HCT116 (cell line): ENCODE data around the gene CNPY3. TPM values are rescaled to one million over a fixed set of nuclear protein-coding genes. Genes with fewer than 3 reads are reported as not detected.

ENCODE experiments used
- ATAC-seq: fragments of 200-7000 bp; cut with Tn5 transposase; 2 replicates; pipeline ENCODE4 v1.9.1; 2020; ENCODE audit warnings: mild to moderate bottlenecking, moderate library complexity
- BruUV-seq: library from RNA; stranded (reverse); fragments of 400-500 nt; replicated peaks from 2 replicates; lab custom pipeline; 2021; lab: Mats Ljungman, UMichigan
- CTCF ChIA-PET: fragments of 300-600 bp; sonication (Branson Sonifier 250); formaldehyde crosslinking; loops from one replicate; lab custom pipeline; 2021; ENCODE audit warnings: antibody characterized with exemption; lab: Charles Lee
- POLR2A ChIA-PET: fragments of 300-600, 350-600 bp; sonication (Branson Sonifier 250); formaldehyde crosslinking; loops from one replicate; lab custom pipeline; 2021; ENCODE audit warnings: antibody characterized with exemption; lab: Charles Lee
- RAD21 ChIA-PET, 2 experiments: fragments of 300-600 bp; sonication (Branson Sonifier 250); formaldehyde crosslinking; loops; one replicate each; lab custom pipeline; 2023; ENCODE audit warnings: low total read pairs in 2 of 2; ENCODE audit not compliant: uncharacterized antibody in 2 of 2, unreplicated experiment in 2 of 2, low non-redundant PET in 1 of 2; lab: Charles Lee
- DNase-seq: peaks from one replicate; pipeline ENCODE4 v3.0.0-alpha.2; 2010; ENCODE audit warnings: low read depth, low spot score
- H2AFZ ChIP-seq: fragments of 200-600 bp; shearing (Covaris generic), sonication (generic); 2 replicates; pipeline ENCODE4 v1.6.1; 2017; ENCODE audit warnings: low read depth, mixed run types, mixed read lengths, antibody characterized with exemption, low read length; ENCODE audit not compliant: poor library complexity, severe bottlenecking
- H3K27ac ChIP-seq: 2 replicates; pipeline ENCODE4 v1.5.1; 2012; ENCODE audit warnings: low read depth, low read length
- H3K27me3 ChIP-seq: fragments of 200-600 bp; sonication (generic); 2 replicates; pipeline ENCODE4 v1.6.1; 2016; ENCODE audit warnings: mixed run types, low read length, mixed read lengths; ENCODE audit not compliant: insufficient read depth
- H3K36me3 ChIP-seq, 2 experiments: fragments of 200-500 bp in 1 of 2; fragments of 200-600 bp in 1 of 2; sonication (Bioruptor generic) in 1 of 2; sonication (generic) in 1 of 2; 2 replicates each; pipeline versions ENCODE4 v1.5.1 to v1.6.1; 2014 to 2016; ENCODE audit warnings: low read length in 2 of 2, inconsistent platforms in 1 of 2, mixed read lengths in 1 of 2, mixed run types in 1 of 2; ENCODE audit not compliant: insufficient read depth in 2 of 2, control insufficient read depth in 1 of 2
- H3K4me1 ChIP-seq, 2 experiments: fragments of 200-600 bp in 1 of 2; sonication (generic) in 1 of 2; 2 replicates each; pipeline versions ENCODE4 v1.5.1 to v1.6.1; 2012 to 2017; ENCODE audit warnings: low read length in 2 of 2, inconsistent platforms in 1 of 2, mild to moderate bottlenecking in 1 of 2, mixed read lengths in 1 of 2, mixed run types in 1 of 2, moderate library complexity in 1 of 2; ENCODE audit not compliant: insufficient read depth in 2 of 2, control insufficient read depth in 1 of 2
- H3K4me2 ChIP-seq: fragments of 200-600 bp; sonication (generic); 2 replicates; pipeline ENCODE4 v1.6.1; 2017; ENCODE audit warnings: mixed run types, low read length, mixed read lengths
- H3K4me3 ChIP-seq, 2 experiments: fragments of 200-600 bp in 1 of 2; sonication (generic) in 1 of 2; replicated peaks in 1 of 2; 2 replicates each; pipeline ENCODE4 v1.5.1; 2011 to 2016; ENCODE audit warnings: low read length in 2 of 2, control low read depth in 1 of 2, low read depth in 1 of 2, mild to moderate bottlenecking in 1 of 2, mixed read lengths in 1 of 2, mixed run types in 1 of 2
- H3K79me2 ChIP-seq: fragments of 200-600 bp; sonication (generic); 2 replicates; pipeline ENCODE4 v1.6.1; 2017; ENCODE audit warnings: mild to moderate bottlenecking, mixed run types, low read length, moderate library complexity, mixed read lengths; ENCODE audit not compliant: insufficient read depth
- H3K9ac ChIP-seq: fragments of 200-600 bp; sonication (generic); 2 replicates; pipeline ENCODE4 v1.6.1; 2016; ENCODE audit warnings: low read length, mixed read lengths
- H3K9me2 ChIP-seq: fragments of 200-600 bp; sonication (generic), shearing (Covaris generic); 2 replicates; pipeline ENCODE4 v1.6.1; 2017; ENCODE audit warnings: mixed run types, mild to moderate bottlenecking, moderate library complexity; ENCODE audit not compliant: insufficient read depth
- H3K9me3 ChIP-seq, 2 experiments: fragments of 200-500 bp in 1 of 2; fragments of 200-600 bp in 1 of 2; sonication (Bioruptor generic) in 1 of 2; sonication (generic) in 1 of 2; 2 replicates each; pipeline ENCODE4 v1.6.1; 2014 to 2017; ENCODE audit warnings: low read length in 2 of 2, mixed read lengths in 2 of 2, inconsistent platforms in 1 of 2, low read depth in 1 of 2, mild to moderate bottlenecking in 1 of 2, mixed run types in 1 of 2, moderate library complexity in 1 of 2; ENCODE audit not compliant: control insufficient read depth in 1 of 2, insufficient read depth in 1 of 2
- H4K20me1 ChIP-seq: fragments of 200-600 bp; sonication (generic), shearing (Covaris generic); 2 replicates; pipeline ENCODE4 v1.6.1; 2017; ENCODE audit warnings: mixed run types, mild to moderate bottlenecking, moderate library complexity; ENCODE audit not compliant: insufficient read depth
- CBX3 ChIP-seq: IDR thresholded peaks from 2 replicates; pipeline ENCODE4 v1.6.1; 2012; ENCODE audit warnings: low read depth
- CEBPB ChIP-seq: IDR thresholded peaks from 2 replicates; pipeline ENCODE4 v1.6.1; 2012; ENCODE audit warnings: low read depth
- EZH2 ChIP-seq: fragments of 200-600 bp; sonication (generic); IDR thresholded peaks from 2 replicates; pipeline ENCODE4 v1.6.1; 2017; ENCODE audit warnings: antibody characterized with exemption, mixed run types
- EZH2phosphoT487 ChIP-seq: fragments of 200-600 bp; IDR thresholded peaks from 2 replicates; pipeline ENCODE4 v1.6.1; 2018; ENCODE audit warnings: antibody characterized with exemption, borderline replicate concordance
- POLR2A ChIP-seq: IDR thresholded peaks from 2 replicates; pipeline ENCODE4 v1.7.0; 2011; ENCODE audit warnings: borderline replicate concordance; ENCODE audit not compliant: insufficient read depth, insufficient read length; ENCODE audit errors: extremely low read depth
- POLR2AphosphoS5 ChIP-seq: IDR thresholded peaks from 2 replicates; pipeline ENCODE4 v1.6.1; 2011; ENCODE audit warnings: mild to moderate bottlenecking, low read depth, low read length, moderate library complexity
- RAD21 ChIP-seq: IDR thresholded peaks from 2 replicates; pipeline ENCODE4 v1.6.1; 2012; ENCODE audit warnings: low read depth, mild to moderate bottlenecking
- REST ChIP-seq: IDR thresholded peaks from 2 replicates; pipeline ENCODE4 v1.6.1; 2012; ENCODE audit warnings: low read depth
- SIN3A ChIP-seq: IDR thresholded peaks from 2 replicates; pipeline ENCODE4 v1.6.1; 2012; ENCODE audit warnings: low read depth
- SP1 ChIP-seq: IDR thresholded peaks from 2 replicates; pipeline ENCODE4 v1.6.1; 2012; ENCODE audit warnings: low read depth
- SRF ChIP-seq: IDR thresholded peaks from 2 replicates; pipeline ENCODE4 v1.6.1; 2012; ENCODE audit warnings: low read depth
- TCF7L2 ChIP-seq: IDR thresholded peaks from 2 replicates; pipeline ENCODE4 v1.7.0; 2011; ENCODE audit warnings: borderline replicate concordance, inconsistent platforms; ENCODE audit not compliant: insufficient read depth, insufficient read length; ENCODE audit errors: extremely low read depth
- YY1 ChIP-seq: IDR thresholded peaks from 2 replicates; pipeline ENCODE4 v1.6.1; 2011; ENCODE audit warnings: low read length, low read depth, moderate library complexity, mild to moderate bottlenecking; ENCODE audit not compliant: insufficient replicate concordance; ENCODE audit errors: extremely low read depth
- ZFX ChIP-seq: fragments of 450-650 bp; IDR thresholded peaks from 2 replicates; pipeline ENCODE4 v1.6.1; 2017
- ZNF274 ChIP-seq: fragments of 200-500 bp; sonication (Bioruptor generic); IDR thresholded peaks from 2 replicates; pipeline ENCODE4 v1.6.1; 2014; ENCODE audit warnings: mild to moderate bottlenecking, low read depth, low read length, inconsistent platforms
- intact Hi-C: fragments of 100-400 bp; cut with micrococcal nuclease; formaldehyde crosslinking; loops from 2 replicates; pipeline ENCODE4 v1.10.0; 2022
- total RNA-seq: library from RNA; stranded (reverse); gene quantifications from one replicate; pipeline ENCODE4 v1.2.1, GENCODE V29; 2021; ENCODE audit not compliant: unreplicated experiment

CNPY3 gene
- total RNA-seq, 1 experiment from 2014 or later, result 49.1 TPM

- no peaks in the 10 kb centered on the region for H3K9me2 ChIP-seq
- peaks cover 15 to 27% of the 10 kb centered on the region in 2 experiments for H3K4me1 ChIP-seq
- no peaks in the 10 kb centered on the region for H3K27me3 ChIP-seq
- no peak overlapping the region for H3K27ac ChIP-seq
- no peaks in the 10 kb centered on the region for H3K79me2 ChIP-seq
- no peaks in the 10 kb centered on the region for H3K9me3 ChIP-seq
- intact Hi-C loops, result no loop called here
- ChIA-PET POLR2A (no interaction called here), RAD21 (no interaction called here), CTCF (no interaction called here)
- peaks cover 0 to 3% of the 10 kb centered on the region in 2 experiments; a peak in 2 of 4 replicates for H3K36me3 ChIP-seq
- BruUV-seq, result no TSS peak
- H3K4me3 ChIP-seq, result no peak overlapping the region
- H3K9ac ChIP-seq, result no peak overlapping the region
- H4K20me1 ChIP-seq, result no peaks in the 10 kb centered on the region
- ATAC-seq (no peak), DNase-seq (no peak)
- H2AFZ ChIP-seq, result no peak overlapping the region
- H3K4me2 ChIP-seq, result no peak overlapping the region
- no peak for TF ChIP-seq REST
- TF ChIP-seq YY1, result no peak
- no peak for TF ChIP-seq SP1
- no peak for TF ChIP-seq ZNF274
- TF ChIP-seq TCF7L2, result no peak
- TF ChIP-seq POLR2AphosphoS5, result no peak
- no peak for TF ChIP-seq SIN3A
- TF ChIP-seq CEBPB, result no peak
- no peak for TF ChIP-seq SRF
- TF ChIP-seq EZH2, result no peak
- no peak for TF ChIP-seq POLR2A
- TF ChIP-seq EZH2phosphoT487, result no peak
- no peak for TF ChIP-seq CBX3
- no peak for TF ChIP-seq ZFX
- TF ChIP-seq RAD21, result no peak
- TF ChIP-seq, all 23 proteins: peak for 0
Measured at GRCh38 chr6:42969934-42970333, 40.7 kb downstream of the CNPY3 start.
